COLO668 (cell line): ENCODE data around the gene LAMA2.
"Not testable (repeated sequence)": the region's sequence is repeated elsewhere in the genome, so short reads cannot be mapped to it uniquely, and the experiment has no call there.

ENCODE experiments used
- DNase-seq: peaks from one replicate; lab custom pipeline; 2025; ENCODE audit not compliant: unreplicated experiment; lab: John Stamatoyannopoulos, UW

Gene LAMA2

DNA sequence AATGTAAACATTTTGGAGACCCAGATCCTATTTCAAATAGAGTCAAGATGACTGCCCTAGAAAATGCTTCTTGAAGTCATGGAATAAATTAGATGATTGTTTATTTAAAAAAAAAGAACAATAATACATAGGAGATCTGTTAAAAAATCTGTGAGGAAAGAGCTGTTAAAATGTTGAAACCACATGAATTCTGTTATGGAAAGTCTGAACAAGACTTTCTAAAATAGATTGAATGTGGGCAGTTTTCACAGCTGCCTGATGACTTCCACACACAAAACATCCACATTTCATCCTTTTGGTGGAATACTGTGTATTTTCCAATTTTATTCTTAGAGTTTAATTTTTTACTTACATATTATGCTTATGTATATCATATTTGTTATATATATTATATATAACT lies 186.1 kb downstream of the LAMA2 start:
- DNase-seq: no peak

DNA sequence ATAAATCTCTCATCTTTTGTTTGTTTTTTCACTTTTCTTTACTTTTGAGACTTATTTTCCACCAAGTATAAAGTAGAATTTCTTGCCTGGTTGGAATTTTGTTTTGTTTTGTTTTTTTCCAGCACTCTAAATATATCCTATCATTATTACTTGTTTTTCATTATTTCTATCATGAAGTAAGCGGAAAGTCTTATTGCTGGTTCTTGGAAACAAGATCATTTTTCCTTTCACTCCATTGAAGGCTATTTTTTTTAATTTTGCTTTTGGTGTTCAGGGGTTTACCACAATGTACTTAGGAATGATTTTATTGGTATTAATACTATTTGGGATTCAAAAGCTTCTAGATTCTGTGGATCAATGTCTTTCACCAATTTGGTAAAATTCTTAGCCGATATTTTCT lies 190.1 kb downstream of the LAMA2 start:
- DNase-seq: no peak

GRCh38 chr6:129073691-129074395 lies 190.9 kb downstream of the LAMA2 start:
- DNase-seq: no peak

- no peak for DNase-seq
These were observed 201.5 kb downstream of the LAMA2 start for GRCh38 chr6:129084406-129084805.

GRCh38 chr6:129088481-129088880 lies 205.5 kb downstream of the LAMA2 start:
- DNase-seq: not testable (repeated sequence)

GRCh38 chr6:129089357-129089756 lies 206.4 kb downstream of the LAMA2 start:
- DNase-seq: no peak

GRCh38 chr6:129094147-129094546 lies 211.2 kb downstream of the LAMA2 start:
- DNase-seq: no peak

GRCh38 chr6:129096651-129097290 lies 213.8 kb downstream of the LAMA2 start:
- DNase-seq: no peak

GRCh38 chr6:129098061-129098553 lies 215.2 kb downstream of the LAMA2 start:
- DNase-seq: no peak

- no peak for DNase-seq
These were observed 216.8 kb downstream of the LAMA2 start for GRCh38 chr6:129099696-129100095.

- no peak for DNase-seq
These were observed 217.2 kb downstream of the LAMA2 start for GRCh38 chr6:129100164-129100563.

DNA sequence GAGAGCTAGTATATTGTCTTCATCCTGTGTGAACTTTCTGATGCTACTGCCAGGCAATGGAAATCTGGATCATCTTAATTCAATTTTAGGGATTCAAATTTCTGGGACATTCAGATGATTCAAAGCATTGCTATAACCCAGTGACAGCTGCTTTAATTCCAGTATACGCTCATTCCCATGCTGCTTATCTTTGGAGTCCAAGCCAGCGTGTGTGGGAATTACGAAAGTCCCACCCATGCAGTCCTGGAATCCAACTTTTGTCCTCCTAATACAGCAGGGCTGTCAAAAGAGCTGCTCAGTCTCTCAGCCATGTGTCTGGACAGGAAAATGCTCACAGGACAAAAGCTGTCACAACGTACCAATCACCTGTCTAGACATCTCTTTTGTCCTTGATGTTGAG lies 219.8 kb downstream of the LAMA2 start:
- DNase-seq: no peak

DNA sequence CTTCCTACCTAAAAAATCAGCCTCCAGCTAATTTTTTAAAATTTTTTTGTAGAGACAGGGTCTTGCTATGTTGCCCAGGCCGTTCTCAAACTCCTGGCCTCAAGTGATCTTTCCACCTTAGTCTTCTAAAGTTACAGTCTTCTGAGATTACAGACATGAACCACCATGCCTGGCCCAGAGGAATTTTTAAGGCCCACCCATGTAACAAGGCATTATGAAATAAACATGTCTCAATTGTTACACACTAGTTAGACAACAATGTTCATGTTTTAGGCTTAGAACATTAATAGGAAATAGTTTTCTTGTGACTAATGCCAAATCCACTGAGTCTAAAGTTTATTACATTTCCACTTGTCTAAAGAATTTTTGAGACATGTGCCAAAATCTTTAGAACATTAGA lies 221.2 kb downstream of the LAMA2 start:
- no peak for DNase-seq

- DNase-seq: no peak
These were observed 221.6 kb downstream of the LAMA2 start for GRCh38 chr6:129104560-129104959.

GRCh38 chr6:129105035-129105434 lies 222.1 kb downstream of the LAMA2 start:
- no peak for DNase-seq

GRCh38 chr6:129105793-129106192 lies 222.9 kb downstream of the LAMA2 start:
- DNase-seq: no peak

DNA sequence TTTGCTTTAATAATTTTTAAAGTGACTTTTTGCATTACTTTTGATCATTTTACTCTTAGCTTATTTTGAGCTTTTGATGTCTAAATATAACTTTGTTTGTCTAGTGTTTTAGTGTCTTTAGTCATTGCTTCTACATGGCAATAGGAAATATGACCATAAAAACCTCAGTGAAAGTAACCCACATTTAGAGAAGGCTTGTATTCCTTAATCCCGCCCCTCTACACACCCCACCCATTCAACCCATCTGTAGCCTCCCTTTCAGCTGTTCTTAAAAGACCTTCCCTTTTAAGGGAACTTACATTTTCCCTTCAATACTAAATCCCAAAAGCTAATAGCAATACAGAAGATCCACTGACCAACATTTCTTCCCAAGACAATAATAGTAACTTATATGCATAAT lies 225.4 kb downstream of the LAMA2 start:
- no peak for DNase-seq

DNA sequence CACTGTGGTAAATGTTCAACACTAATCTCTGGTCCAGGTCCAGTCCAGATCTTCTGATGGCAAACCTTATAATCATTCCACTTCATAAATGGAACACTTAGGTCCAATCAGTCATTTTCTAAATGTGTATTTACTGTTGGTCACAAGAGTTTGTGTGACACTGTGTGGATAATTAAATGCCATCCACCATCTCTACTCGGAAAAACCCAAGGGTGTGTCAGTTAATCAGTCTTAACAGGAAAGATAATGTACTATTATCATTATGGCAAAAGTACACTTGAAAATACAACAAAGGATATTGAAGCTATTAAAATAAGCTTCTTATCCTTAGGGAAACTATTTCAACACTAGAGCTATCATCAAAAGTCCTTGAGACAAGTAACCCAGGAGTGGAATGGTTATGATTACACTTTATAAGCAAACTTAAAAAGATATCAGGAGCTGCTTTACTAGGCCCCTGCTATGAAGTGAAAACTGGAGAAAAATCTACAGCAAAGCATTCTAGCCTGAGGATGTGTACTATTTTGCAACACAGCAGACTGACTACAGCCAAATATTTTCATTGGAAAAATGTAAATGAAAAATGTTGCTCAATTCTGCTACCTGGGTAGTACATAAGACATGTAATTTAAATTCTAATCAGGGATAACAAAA lies 227.9 kb downstream of the LAMA2 start:
- DNase-seq: no peak

DNA sequence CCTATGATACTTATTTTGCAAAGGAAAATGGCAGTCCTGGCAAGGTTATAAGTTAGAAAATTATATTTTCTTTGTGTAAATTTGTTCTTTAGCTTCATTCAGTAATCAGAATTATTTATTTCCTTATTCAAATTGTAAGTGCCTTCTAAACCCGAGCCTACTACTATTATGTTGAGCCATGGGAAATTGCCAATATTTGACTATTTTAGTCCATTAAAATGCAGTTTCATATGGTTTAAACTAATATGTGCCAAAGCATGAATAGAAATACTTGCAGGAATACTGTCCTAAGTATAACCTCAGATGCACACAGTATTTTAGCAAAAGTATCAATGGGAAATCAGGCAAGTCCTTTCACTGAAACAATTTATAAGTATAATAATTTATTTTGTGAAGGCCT lies 228.4 kb downstream of the LAMA2 start:
- no peak for DNase-seq

DNA sequence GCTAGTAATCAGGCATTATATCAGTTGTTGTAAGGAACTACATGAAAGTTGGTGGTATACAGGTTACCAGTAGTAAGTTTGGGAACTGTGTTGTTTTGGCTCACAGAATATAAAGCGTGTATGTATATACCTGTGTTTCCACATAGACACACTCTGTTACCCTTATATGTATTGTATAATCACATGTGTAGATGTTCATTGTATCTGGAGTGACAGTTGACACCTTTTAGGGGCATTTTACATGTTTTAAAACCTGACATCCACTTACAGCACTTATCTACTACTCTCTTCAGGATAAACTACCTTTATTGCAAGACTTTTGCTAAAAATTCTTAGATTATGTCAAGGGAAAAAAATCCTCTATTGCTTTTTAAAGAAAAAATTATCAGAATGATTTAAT lies 228.9 kb downstream of the LAMA2 start:
- no peak for DNase-seq

DNA sequence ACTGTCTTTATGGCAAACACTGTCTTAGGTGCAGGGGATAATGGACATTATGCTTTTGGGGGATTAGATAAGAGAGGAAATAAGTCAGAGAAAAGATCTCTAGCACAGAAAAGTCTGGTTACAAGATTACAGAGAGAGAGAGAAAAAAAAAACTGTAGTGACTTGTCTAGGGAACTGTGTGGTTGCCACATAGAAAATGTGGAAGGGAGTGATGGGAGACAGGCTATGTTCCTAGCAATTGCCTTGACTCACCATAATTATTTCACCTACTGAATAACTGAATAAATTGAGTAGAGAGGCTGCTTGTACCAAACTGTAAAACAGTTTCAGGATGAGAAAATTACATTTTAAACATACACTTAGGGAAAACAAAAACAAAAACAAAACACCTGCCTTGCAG lies 229.7 kb downstream of the LAMA2 start:
- DNase-seq: no peak

GRCh38 chr6:129113637-129114036 lies 230.7 kb downstream of the LAMA2 start:
- no peak for DNase-seq
